Chondrocyte (in vitro differentiated cells): ENCODE results near the gene TNFRSF4. TPM values are rescaled to one million over a fixed set of nuclear protein-coding genes. Genes with fewer than 3 reads are reported as not detected.

Experiments
- DNase-seq: peaks from one replicate; pipeline ENCODE4 v3.0.0; 2021; ENCODE audit warnings: mixed read lengths, low spot score
- H3K27ac Mint-ChIP-seq: one replicate; pipeline ENCODE4 v1.8.0; 2021; ENCODE audit warnings: mild to moderate bottlenecking, moderate library complexity, mixed read lengths; ENCODE audit not compliant: unreplicated experiment
- H3K27me3 Mint-ChIP-seq: 2 replicates; pipeline ENCODE4 v1.8.0; 2021; ENCODE audit warnings: low read depth, mixed read lengths
- H3K36me3 Mint-ChIP-seq: 2 replicates; pipeline ENCODE4 v1.8.0; 2021; ENCODE audit warnings: low read depth, mixed read lengths
- H3K4me1 Mint-ChIP-seq: 2 replicates; pipeline ENCODE4 v1.8.0; 2021; ENCODE audit warnings: low read depth, mild to moderate bottlenecking, mixed read lengths
- H3K4me3 Mint-ChIP-seq: one replicate; pipeline ENCODE4 v1.8.0; 2021; ENCODE audit warnings: mild to moderate bottlenecking, moderate library complexity, mixed read lengths; ENCODE audit not compliant: unreplicated experiment
- H3K9me3 Mint-ChIP-seq: 2 replicates; pipeline ENCODE4 v1.8.0; 2021; ENCODE audit warnings: low read depth, mixed read lengths
- total RNA-seq: library from RNA; stranded (reverse); gene quantifications from 3 replicates; pipeline ENCODE4 v1.2.1, GENCODE V29; 2021
- TF ChIP-seq, protein P1 (sequence below): fragments of 200-600 bp; sonication (generic); IDR thresholded peaks from 2 replicates; pipeline ENCODE4 v1.5.0; 2021; ENCODE audit warnings: antibody characterized with exemption, mild to moderate bottlenecking, moderate library complexity

The TNFRSF4 gene
- total RNA-seq, 1 donor from 2014 or later = not detected

DNA sequence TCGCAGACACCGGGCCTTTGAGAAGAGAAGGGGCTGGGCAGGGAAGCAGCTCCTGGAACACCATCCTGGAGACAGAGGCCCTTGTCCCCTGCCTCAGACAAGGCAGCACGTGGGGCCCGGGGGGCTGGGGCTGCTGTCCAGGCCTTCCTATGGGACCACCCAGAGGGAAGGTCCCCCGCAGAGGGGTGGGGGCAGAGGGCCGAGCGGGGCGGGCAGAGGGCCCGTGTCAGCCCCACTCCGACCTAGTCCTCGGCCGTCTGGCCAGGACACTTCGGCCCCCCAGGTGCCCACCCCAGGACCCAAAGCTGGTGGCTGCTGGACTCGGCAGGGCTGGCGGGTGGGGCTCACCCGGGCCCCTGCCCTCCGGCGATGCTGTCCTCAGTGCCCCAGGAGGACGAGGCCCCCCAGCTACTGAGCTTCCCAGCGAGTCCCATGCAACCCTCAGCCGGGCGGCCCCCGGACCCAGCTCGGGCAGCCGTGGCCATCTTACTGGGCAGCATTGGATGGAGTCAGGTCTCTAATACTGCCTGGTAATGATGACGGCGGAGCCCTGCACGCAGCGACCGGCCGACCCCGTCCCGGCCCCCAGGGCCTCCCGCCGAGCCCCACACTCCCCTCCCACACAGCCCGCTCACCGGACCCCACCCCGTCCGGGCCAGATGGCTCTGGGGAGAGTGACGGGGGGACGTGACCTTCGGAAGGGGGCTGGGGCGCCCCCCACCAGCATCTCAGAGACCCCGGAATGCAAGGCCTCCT lies 47.1 kb downstream of the TNFRSF4 start:
- no peak for DNase-seq
- TF ChIP-seq, protein P1, sequence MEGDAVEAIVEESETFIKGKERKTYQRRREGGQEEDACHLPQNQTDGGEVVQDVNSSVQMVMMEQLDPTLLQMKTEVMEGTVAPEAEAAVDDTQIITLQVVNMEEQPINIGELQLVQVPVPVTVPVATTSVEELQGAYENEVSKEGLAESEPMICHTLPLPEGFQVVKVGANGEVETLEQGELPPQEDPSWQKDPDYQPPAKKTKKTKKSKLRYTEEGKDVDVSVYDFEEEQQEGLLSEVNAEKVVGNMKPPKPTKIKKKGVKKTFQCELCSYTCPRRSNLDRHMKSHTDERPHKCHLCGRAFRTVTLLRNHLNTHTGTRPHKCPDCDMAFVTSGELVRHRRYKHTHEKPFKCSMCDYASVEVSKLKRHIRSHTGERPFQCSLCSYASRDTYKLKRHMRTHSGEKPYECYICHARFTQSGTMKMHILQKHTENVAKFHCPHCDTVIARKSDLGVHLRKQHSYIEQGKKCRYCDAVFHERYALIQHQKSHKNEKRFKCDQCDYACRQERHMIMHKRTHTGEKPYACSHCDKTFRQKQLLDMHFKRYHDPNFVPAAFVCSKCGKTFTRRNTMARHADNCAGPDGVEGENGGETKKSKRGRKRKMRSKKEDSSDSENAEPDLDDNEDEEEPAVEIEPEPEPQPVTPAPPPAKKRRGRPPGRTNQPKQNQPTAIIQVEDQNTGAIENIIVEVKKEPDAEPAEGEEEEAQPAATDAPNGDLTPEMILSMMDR = no peak
- peaks cover 4% of the 10 kb centered on the region for H3K4me1 Mint-ChIP-seq
- H3K27ac Mint-ChIP-seq = no peak overlapping the region
- no peaks in the 10 kb centered on the region for H3K36me3 Mint-ChIP-seq
- H3K27me3 Mint-ChIP-seq = peaks cover 1% of the 10 kb centered on the region
- no peaks in the 10 kb centered on the region for H3K9me3 Mint-ChIP-seq
- H3K4me3 Mint-ChIP-seq = no peak overlapping the region

DNA sequence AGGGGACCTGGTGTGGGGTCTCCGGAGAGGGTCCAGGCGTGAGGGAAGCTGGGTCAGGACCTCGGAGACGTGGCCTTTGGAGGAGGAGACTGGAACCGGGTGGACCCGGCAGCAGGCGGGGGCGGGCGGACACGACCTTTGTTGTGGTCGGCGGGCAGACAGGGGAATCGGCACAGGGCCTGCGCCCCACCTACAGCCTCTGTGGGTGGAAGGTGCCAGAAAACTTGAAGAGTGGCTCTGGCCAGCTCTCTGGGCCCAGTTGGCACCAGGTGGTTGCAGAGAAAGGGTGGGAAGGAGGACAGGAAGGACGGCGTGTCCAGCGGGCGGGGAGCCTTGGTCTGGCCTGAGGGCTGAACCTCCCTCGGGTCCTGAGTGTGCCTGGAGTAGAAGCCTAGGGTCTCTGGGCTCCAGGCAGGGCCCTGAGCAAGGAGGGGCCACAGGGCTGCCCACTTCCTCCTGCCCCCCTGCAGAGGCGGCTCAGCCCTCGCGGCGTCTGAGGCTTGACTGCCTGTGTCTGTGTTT lies 48.0 kb downstream of the TNFRSF4 start:
- TF ChIP-seq, protein P1 = no peak
- Mint-ChIP-seq H3K27me3 (peaks cover 1% of the 10 kb centered on the region), H3K36me3 (no peaks in the 10 kb centered on the region), H3K9me3 (no peaks in the 10 kb centered on the region), H3K4me1 (peaks cover 4% of the 10 kb centered on the region), H3K27ac (no peak overlapping the region), H3K4me3 (no peak overlapping the region)
- no peak for DNase-seq

DNA sequence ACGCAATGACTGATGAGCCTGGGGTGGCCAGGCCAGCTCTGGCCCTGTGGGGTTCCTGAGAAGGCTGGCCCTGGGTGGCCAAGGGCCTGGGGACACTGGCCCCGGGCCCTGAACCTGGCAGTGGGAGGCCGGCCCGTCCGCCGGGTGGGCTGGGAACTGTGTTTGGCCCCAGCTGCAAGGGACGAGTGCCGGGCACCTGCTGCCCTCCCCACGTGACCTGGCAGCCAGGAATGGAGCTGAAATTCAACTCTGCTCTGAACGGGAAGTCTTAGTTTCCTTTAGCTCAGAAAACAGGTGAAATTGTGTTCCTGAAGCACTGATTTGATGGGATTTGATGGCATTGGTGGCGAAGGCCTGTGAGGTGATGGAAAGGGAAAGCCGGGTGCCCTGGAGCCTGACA lies 48.5 kb downstream of the TNFRSF4 start:
- no peak overlapping the region for H3K27ac Mint-ChIP-seq
- TF ChIP-seq, protein P1 = no peak
- H3K9me3 Mint-ChIP-seq = no peaks in the 10 kb centered on the region
- no peaks in the 10 kb centered on the region for H3K36me3 Mint-ChIP-seq
- peaks cover 4% of the 10 kb centered on the region for H3K4me1 Mint-ChIP-seq
- DNase-seq = no peak
- H3K4me3 Mint-ChIP-seq = no peak overlapping the region
- peaks cover 1% of the 10 kb centered on the region for H3K27me3 Mint-ChIP-seq

DNA sequence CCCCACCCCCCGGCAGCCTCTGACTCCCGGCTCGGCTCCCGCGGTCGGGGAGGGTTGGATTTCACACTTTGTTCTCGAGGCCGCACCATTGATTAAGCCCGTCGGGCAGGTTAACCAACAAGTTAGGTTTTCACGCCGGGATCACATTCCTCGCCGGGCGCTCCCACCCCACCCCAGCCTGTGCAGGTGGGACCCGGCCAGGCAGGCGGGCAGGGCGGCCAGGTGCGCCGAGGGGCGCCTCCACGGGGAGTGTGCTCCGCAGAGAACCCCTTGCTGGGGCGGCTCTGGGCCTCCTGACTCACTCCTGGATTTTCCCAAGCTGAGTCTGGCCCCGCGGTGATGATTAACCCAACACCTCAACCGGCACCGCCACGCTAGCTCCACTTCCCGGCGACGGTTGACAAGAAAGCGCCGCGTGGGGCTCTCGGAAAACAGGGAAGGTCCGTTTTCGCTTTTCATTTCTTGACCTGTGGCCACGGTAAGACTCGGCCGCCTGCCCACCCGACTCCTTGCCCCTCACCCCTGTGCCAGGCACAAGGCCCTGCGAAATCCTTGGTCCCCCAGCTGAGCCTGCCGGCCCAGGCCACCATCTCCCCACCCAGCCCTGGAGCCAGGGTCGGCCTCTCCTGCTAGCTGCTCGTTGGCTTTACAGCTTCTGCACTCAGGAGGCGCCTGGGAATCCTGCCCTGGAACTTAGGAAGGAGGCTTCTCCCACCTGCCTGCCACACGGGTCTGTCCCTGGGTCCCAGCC lies 49.1 kb downstream of the TNFRSF4 start:
- Mint-ChIP-seq H3K27ac (no peak overlapping the region), H3K9me3 (no peaks in the 10 kb centered on the region), H3K36me3 (no peaks in the 10 kb centered on the region), H3K4me1 (no peaks in the 10 kb centered on the region), H3K27me3 (peaks cover under 1% of the 10 kb centered on the region), H3K4me3 (no peak overlapping the region)
- TF ChIP-seq, protein P1 = no peak
- DNase-seq = no peak

DNA sequence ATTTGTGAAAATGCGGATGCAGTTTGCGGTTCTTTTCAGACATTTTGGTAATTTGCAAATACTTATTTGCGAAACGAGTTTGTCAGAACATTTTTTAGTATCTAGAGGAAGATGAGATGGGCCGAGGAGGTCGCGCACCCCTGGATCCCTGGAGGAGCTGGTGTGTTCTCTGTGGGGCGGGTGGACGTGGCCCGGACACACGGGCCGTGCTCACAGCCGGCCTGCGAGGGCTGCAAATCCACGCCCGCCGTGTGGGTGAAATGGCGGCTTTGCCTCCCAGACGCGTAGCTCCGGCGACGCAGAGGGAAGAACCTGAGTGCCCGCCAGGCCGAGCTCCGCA lies 49.6 kb downstream of the TNFRSF4 start:
- Mint-ChIP-seq H3K4me1 (no peaks in the 10 kb centered on the region), H3K36me3 (no peaks in the 10 kb centered on the region), H3K27ac (no peak overlapping the region), H3K9me3 (no peaks in the 10 kb centered on the region), H3K4me3 (no peak overlapping the region), H3K27me3 (no peaks in the 10 kb centered on the region)
- DNase-seq = no peak
- TF ChIP-seq, protein P1 = no peak
